IMR-90 (cell line): ENCODE data around the gene CDK18. TPM values are rescaled to one million over a fixed set of nuclear protein-coding genes. Genes with fewer than 3 reads are reported as not detected.

Source experiments
- ATAC-seq: fragments of 200-7000 bp; cut with Tn5 transposase; 2 replicates; pipeline ENCODE4 v1.9.1; 2020; ENCODE audit warnings: low read depth, mild to moderate bottlenecking, moderate library complexity
- BruUV-seq: library from RNA; stranded (reverse); fragments of 400-500 nt; replicated peaks from 2 replicates; lab custom pipeline; 2021; lab: Mats Ljungman, UMichigan
- CTCF ChIA-PET: fragments of 300-600 bp; formaldehyde crosslinking; extraction: SDS; loops from one replicate; lab custom pipeline; 2021; ENCODE audit warnings: antibody characterized with exemption; lab: Yijun Ruan, JAX
- POLR2A ChIA-PET: fragments of 300-600 bp; sonication (Branson Sonifier 250); formaldehyde crosslinking; loops from one replicate; lab custom pipeline; 2022; ENCODE audit warnings: antibody characterized with exemption; ENCODE audit not compliant: unreplicated experiment; lab: Charles Lee
- DNase-seq: peaks from one replicate; pipeline ENCODE4 v3.0.0; 2013
- H2AFZ ChIP-seq: replicated peaks from 2 replicates; pipeline ENCODE3; 2013; ENCODE audit warnings: low read length, mild to moderate bottlenecking; ENCODE audit not compliant: poor library complexity
- H2AK5ac ChIP-seq: 2 replicates; pipeline ENCODE4 v1.6.1; 2013; ENCODE audit warnings: low read depth, low read length, inconsistent platforms
- H2AK9ac ChIP-seq: replicated peaks from 2 replicates; pipeline ENCODE3; 2013; ENCODE audit warnings: mild to moderate bottlenecking, low read depth, low read length, moderate library complexity; ENCODE audit not compliant: poor library complexity
- H2BK120ac ChIP-seq: 2 replicates; pipeline ENCODE4 v1.6.1; 2013; ENCODE audit warnings: low read depth, low read length, inconsistent platforms
- H2BK15ac ChIP-seq: 3 replicates; pipeline ENCODE4 v1.6.1; 2013; ENCODE audit warnings: low read depth, low read length, inconsistent platforms
- H2BK20ac ChIP-seq: 2 replicates; pipeline ENCODE4 v1.6.1; 2013; ENCODE audit warnings: low read depth, mild to moderate bottlenecking, inconsistent platforms, low read length, moderate library complexity
- H2BK5ac ChIP-seq: 2 replicates; pipeline ENCODE4 v1.6.1; 2013; ENCODE audit warnings: mild to moderate bottlenecking, low read depth, low read length, inconsistent platforms; ENCODE audit not compliant: poor library complexity, severe bottlenecking
- H3K14ac ChIP-seq: replicated peaks from 2 replicates; pipeline ENCODE4 v1.6.1; 2013; ENCODE audit warnings: low read depth, low read length, inconsistent platforms
- H3K18ac ChIP-seq: 2 replicates; pipeline ENCODE4 v1.6.1; 2013; ENCODE audit warnings: low read depth, low read length, control low read depth
- H3K23ac ChIP-seq: 2 replicates; pipeline ENCODE4 v1.6.1; 2013; ENCODE audit warnings: low read depth, low read length, inconsistent platforms
- H3K27ac ChIP-seq: 2 replicates; pipeline ENCODE4 v1.5.1; 2013; ENCODE audit warnings: mild to moderate bottlenecking, control low read depth, low read length; ENCODE audit not compliant: insufficient read depth
- H3K27me3 ChIP-seq: 2 replicates; pipeline ENCODE4 v1.6.1; 2013; ENCODE audit warnings: low read length; ENCODE audit not compliant: control insufficient read depth, insufficient read depth
- H3K36me3 ChIP-seq: 2 replicates; pipeline ENCODE4 v1.6.1; 2013; ENCODE audit warnings: low read length, mixed read lengths; ENCODE audit not compliant: control insufficient read depth, insufficient read depth
- H3K4ac ChIP-seq: 2 replicates; pipeline ENCODE4 v1.6.1; 2013; ENCODE audit warnings: low read depth, low read length, inconsistent platforms
- H3K4me1 ChIP-seq: 2 replicates; pipeline ENCODE4 v1.6.1; 2013; ENCODE audit warnings: low read length, mixed read lengths; ENCODE audit not compliant: control insufficient read depth, insufficient read depth
- H3K4me2 ChIP-seq: 2 replicates; pipeline ENCODE4 v1.6.1; 2013; ENCODE audit warnings: low read depth, mild to moderate bottlenecking, control low read depth, low read length, moderate library complexity
- H3K4me3 ChIP-seq: 2 replicates; pipeline ENCODE4 v1.5.1; 2013; ENCODE audit warnings: low read depth, mild to moderate bottlenecking, control low read depth, low read length, moderate library complexity; ENCODE audit not compliant: insufficient read depth
- H3K56ac ChIP-seq: 2 replicates; pipeline ENCODE4 v1.6.1; 2013; ENCODE audit warnings: low read length, inconsistent platforms; ENCODE audit not compliant: insufficient read depth; ENCODE audit errors: extremely low read depth
- H3K79me1 ChIP-seq, 2 experiments: 2 replicates each; pipeline ENCODE4 v1.6.1; 2013; ENCODE audit warnings: low read length in 2 of 2, inconsistent platforms in 1 of 2, low read depth in 1 of 2
- H3K9ac ChIP-seq: 2 replicates; pipeline ENCODE4 v1.6.1; 2013; ENCODE audit warnings: low read depth, low read length, control low read depth
- H3K9me1 ChIP-seq: 2 replicates; pipeline ENCODE4 v1.6.1; 2013; ENCODE audit warnings: low read length, inconsistent platforms; ENCODE audit not compliant: insufficient read depth
- H3K9me3 ChIP-seq: 2 replicates; pipeline ENCODE4 v1.6.1; 2013; ENCODE audit warnings: low read length; ENCODE audit not compliant: control insufficient read depth, insufficient read depth
- H4K20me1 ChIP-seq: 2 replicates; pipeline ENCODE4 v1.6.1; 2013; ENCODE audit warnings: low read length, inconsistent platforms; ENCODE audit not compliant: insufficient read depth
- H4K5ac ChIP-seq: 2 replicates; pipeline ENCODE4 v1.6.1; 2013; ENCODE audit warnings: mild to moderate bottlenecking, low read depth, low read length, control low read depth
- H4K8ac ChIP-seq, 2 experiments: 2 replicates each; pipeline ENCODE4 v1.6.1; 2013; ENCODE audit warnings: low read depth in 2 of 2, low read length in 2 of 2, control low read depth in 1 of 2, inconsistent platforms in 1 of 2
- H4K91ac ChIP-seq: 2 replicates; pipeline ENCODE4 v1.6.1; 2013; ENCODE audit warnings: low read depth, low read length, inconsistent platforms; ENCODE audit not compliant: insufficient read depth
- BHLHE40 ChIP-seq: fragments of 150-350 bp; IDR thresholded peaks from 2 replicates; pipeline ENCODE4 v1.6.1; 2016; ENCODE audit warnings: mild to moderate bottlenecking, low read depth, low read length
- CEBPB ChIP-seq: IDR thresholded peaks from 2 replicates; pipeline ENCODE4 v1.6.1; 2012; ENCODE audit warnings: low read depth, low read length, improper control_type of control experiment
- FOS ChIP-seq: fragments of 150-350 bp; IDR thresholded peaks from 2 replicates; pipeline ENCODE4 v1.6.1; 2016; ENCODE audit warnings: low read depth, low read length
- MXI1 ChIP-seq: IDR thresholded peaks from 2 replicates; pipeline ENCODE4 v1.6.1; 2012; ENCODE audit warnings: low read depth, mild to moderate bottlenecking, low read length, moderate library complexity, borderline replicate concordance
- NFE2L2 ChIP-seq: fragments of 150-350 bp; IDR thresholded peaks from 2 replicates; pipeline ENCODE4 v1.6.1; 2016; ENCODE audit warnings: low read depth, mild to moderate bottlenecking, low read length
- POLR2A ChIP-seq: IDR thresholded peaks from 2 replicates; pipeline ENCODE4 v1.6.1; 2012; ENCODE audit warnings: mild to moderate bottlenecking, low read depth, low read length
- RCOR1 ChIP-seq: IDR thresholded peaks from 2 replicates; pipeline ENCODE4 v1.6.1; 2012; ENCODE audit warnings: mild to moderate bottlenecking, low read length, improper control_type of control experiment; ENCODE audit not compliant: insufficient replicate concordance
- SMC3 ChIP-seq: fragments of 150-350 bp; IDR thresholded peaks from 2 replicates; pipeline ENCODE4 v1.6.1; 2016; ENCODE audit warnings: low read depth, mild to moderate bottlenecking, antibody characterized with exemption, low read length, moderate library complexity
- WGBS, 2 experiments: methylation state at CpG; one replicate each; pipeline versions ENCODE4 v1.1.5 to v1.1.7; 2013; ENCODE audit warnings: missing lambda C conversion rate in 2 of 2; ENCODE audit not compliant: insufficient read length in 1 of 2; ENCODE audit errors: extremely low coverage in 2 of 2; 5-methylcytosine and 5-hydroxymethylcytosine counted together
- dilution Hi-C: fragments of 300-500 bp; cut with HindIII; formaldehyde crosslinking; loops from one replicate; pipeline ENCODE4 v1.14.3; 2018; ENCODE audit warnings: low sequenced_read_pairs; ENCODE audit not compliant: unreplicated experiment
- in situ Hi-C: fragments of 300-500 bp; cut with MboI; formaldehyde crosslinking; loops from 3 replicates; pipeline ENCODE4 v1.14.3; 2019; ENCODE audit warnings: low sequenced_read_pairs, inconsistent platforms, mixed read lengths
- intact Hi-C: fragments of 100-400 bp; cut with micrococcal nuclease; formaldehyde crosslinking; loops from 2 replicates; pipeline ENCODE4 v1.10.0; 2022
- polyA plus RNA-seq, 3 experiments: library from polyadenylated mRNA; depleted of rRNA; stranded (reverse); fragments of >200 nt; gene quantifications; 2 replicates each; pipeline ENCODE4 v1.2.3, GENCODE V29; 2012; ENCODE audit warnings: low replicate concordance in 1 of 3
- total RNA-seq: library from RNA; depleted of rRNA; stranded (reverse); fragments of >200 nt; gene quantifications from 2 replicates; pipeline ENCODE4 v1.2.3, GENCODE V29; 2012
- TF ChIP-seq, protein P1 (sequence below): fragments of 150-350 bp; IDR thresholded peaks from 2 replicates; pipeline ENCODE4 v1.6.1; 2016; ENCODE audit warnings: low read depth, mild to moderate bottlenecking, low read length, moderate library complexity, borderline replicate concordance
- TF ChIP-seq, protein P2 (sequence below): fragments of 150-350 bp; IDR thresholded peaks from 2 replicates; pipeline ENCODE4 v1.6.1; 2017; ENCODE audit warnings: mild to moderate bottlenecking, antibody characterized with exemption, low read length, low read depth

CDK18 gene
- total and polyA plus RNA-seq, 2 of the 4 experiments (the other 2 are of a cell fraction) = 0.18 to 0.48 TPM

DNA sequence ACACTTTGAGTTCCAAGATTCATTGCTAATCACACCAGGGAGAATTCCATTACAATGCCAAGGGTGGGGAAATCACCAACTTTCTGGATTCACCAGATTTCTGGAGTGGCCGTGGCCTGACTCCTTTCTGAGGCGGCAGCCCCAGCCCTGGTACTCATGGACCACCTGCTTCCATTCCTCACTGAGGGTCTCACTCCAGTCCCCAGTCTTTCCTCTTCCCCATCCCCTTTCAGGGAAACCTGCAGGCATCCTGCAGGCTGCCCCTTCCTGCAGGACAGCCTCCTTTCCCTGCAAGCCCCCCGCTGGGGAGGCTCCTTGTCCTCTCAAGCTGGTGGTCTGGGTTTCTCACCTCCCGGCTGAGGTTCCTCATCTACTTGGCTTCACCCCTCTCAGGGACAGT, 12.7 kb upstream of the CDK18 start:
- H4K5ac ChIP-seq = no peak overlapping the region
- H3K9ac ChIP-seq = no peak overlapping the region
- no peak overlapping the region for H2BK15ac ChIP-seq
- ATAC-seq = no peak
- POLR2A ChIA-PET = no interaction called here
- no peak overlapping the region for H2BK120ac ChIP-seq
- no peak overlapping the region for H3K56ac ChIP-seq
- H3K4me2 ChIP-seq = no peak overlapping the region
- CTCF ChIA-PET = interaction anchor here (1.2 to 3.7 kb wide), 2 partner anchors 32 to 138 kb away, joined by 5 to 20 read pairs; no protein-coding TSS in a partner anchor
- no peak overlapping the region for H3K18ac ChIP-seq
- no TSS peak for BruUV-seq
- H3K4me3 ChIP-seq = no peak overlapping the region
- H3K27ac ChIP-seq = no peak overlapping the region
- peaks cover 3% of the 10 kb centered on the region; the same call in 1 of the 2 replicates for H3K4me1 ChIP-seq
- H3K4ac ChIP-seq = no peak overlapping the region
- TF ChIP-seq, protein P1, sequence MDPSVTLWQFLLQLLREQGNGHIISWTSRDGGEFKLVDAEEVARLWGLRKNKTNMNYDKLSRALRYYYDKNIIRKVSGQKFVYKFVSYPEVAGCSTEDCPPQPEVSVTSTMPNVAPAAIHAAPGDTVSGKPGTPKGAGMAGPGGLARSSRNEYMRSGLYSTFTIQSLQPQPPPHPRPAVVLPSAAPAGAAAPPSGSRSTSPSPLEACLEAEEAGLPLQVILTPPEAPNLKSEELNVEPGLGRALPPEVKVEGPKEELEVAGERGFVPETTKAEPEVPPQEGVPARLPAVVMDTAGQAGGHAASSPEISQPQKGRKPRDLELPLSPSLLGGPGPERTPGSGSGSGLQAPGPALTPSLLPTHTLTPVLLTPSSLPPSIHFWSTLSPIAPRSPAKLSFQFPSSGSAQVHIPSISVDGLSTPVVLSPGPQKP = no peak
- TF ChIP-seq FOS = no peak
- no peak for TF ChIP-seq BHLHE40
- TF ChIP-seq NFE2L2 = no peak
- TF ChIP-seq, protein P2, sequence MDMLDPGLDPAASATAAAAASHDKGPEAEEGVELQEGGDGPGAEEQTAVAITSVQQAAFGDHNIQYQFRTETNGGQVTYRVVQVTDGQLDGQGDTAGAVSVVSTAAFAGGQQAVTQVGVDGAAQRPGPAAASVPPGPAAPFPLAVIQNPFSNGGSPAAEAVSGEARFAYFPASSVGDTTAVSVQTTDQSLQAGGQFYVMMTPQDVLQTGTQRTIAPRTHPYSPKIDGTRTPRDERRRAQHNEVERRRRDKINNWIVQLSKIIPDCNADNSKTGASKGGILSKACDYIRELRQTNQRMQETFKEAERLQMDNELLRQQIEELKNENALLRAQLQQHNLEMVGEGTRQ = no peak
- no peak for TF ChIP-seq SMC3
- TF ChIP-seq POLR2A = no peak
- TF ChIP-seq MXI1 = no peak
- TF ChIP-seq RCOR1 = no peak
- TF ChIP-seq CEBPB = no peak
- H2AFZ ChIP-seq = no peak overlapping the region
- H2AK9ac ChIP-seq = no peak overlapping the region
- no peaks in the 10 kb centered on the region for H3K9me1 ChIP-seq
- no peak overlapping the region for H3K14ac ChIP-seq
- dilution Hi-C loops = no loop called here
- H2AK5ac ChIP-seq = no peak overlapping the region
- no peak overlapping the region for H2BK20ac ChIP-seq
- no peak for DNase-seq
- peaks cover 47% of the 10 kb centered on the region for H3K27me3 ChIP-seq
- intact Hi-C loops = no loop called here
- no peak overlapping the region for H2BK5ac ChIP-seq
- H4K91ac ChIP-seq = no peak overlapping the region
- H3K79me1 ChIP-seq = no peaks in the 10 kb centered on the region
- in situ Hi-C loops = no loop called here
- H3K9me3 ChIP-seq = no peaks in the 10 kb centered on the region
- H3K23ac ChIP-seq = no peak overlapping the region
- H4K8ac ChIP-seq = no peak overlapping the region
- H3K36me3 ChIP-seq = no peaks in the 10 kb centered on the region
- no CpG with 5 or more reads among the region's 4 CpGs for WGBS, 2 experiments
- no peaks in the 10 kb centered on the region for H4K20me1 ChIP-seq
